ENCODE results near the gene CMSS1.

DNA sequence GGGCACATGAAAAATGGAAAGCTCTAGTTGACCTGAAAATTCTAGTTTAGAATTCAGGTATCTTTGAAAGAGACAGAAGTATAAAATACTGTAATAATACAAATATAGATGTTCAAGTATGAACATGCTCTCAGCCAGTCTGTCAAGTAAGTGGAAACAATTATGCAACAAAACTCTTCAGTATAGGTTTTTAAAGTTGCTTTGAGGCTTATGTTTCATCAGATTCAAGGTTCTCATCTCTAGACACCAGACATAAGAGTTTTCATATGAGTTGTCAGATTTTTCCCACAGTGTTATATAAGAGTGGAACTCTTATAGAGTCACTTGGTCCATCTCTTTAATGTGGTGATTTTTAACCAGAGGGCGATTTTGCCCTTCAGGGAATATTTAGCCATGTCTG, 22.0 kb downstream of the CMSS1 start:
- no peak for TF ChIP-seq POLR2A (IDR thresholded peaks at IDR 0.05)
- TF ChIP-seq, protein P1, sequence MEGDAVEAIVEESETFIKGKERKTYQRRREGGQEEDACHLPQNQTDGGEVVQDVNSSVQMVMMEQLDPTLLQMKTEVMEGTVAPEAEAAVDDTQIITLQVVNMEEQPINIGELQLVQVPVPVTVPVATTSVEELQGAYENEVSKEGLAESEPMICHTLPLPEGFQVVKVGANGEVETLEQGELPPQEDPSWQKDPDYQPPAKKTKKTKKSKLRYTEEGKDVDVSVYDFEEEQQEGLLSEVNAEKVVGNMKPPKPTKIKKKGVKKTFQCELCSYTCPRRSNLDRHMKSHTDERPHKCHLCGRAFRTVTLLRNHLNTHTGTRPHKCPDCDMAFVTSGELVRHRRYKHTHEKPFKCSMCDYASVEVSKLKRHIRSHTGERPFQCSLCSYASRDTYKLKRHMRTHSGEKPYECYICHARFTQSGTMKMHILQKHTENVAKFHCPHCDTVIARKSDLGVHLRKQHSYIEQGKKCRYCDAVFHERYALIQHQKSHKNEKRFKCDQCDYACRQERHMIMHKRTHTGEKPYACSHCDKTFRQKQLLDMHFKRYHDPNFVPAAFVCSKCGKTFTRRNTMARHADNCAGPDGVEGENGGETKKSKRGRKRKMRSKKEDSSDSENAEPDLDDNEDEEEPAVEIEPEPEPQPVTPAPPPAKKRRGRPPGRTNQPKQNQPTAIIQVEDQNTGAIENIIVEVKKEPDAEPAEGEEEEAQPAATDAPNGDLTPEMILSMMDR (IDR thresholded peaks at IDR 0.05), result no peak
- TF ChIP-seq EP300 (IDR thresholded peaks at IDR 0.05), result no peak
- TF ChIP-seq POLR2AphosphoS5 (IDR thresholded peaks at IDR 0.05), result no peak
